ENCODE results near the gene CCL4L2.
A peak's percentile ranks its signal among the peaks of the same experiment; 100 is the strongest.
"Not testable (repeated sequence)": the region's sequence is repeated elsewhere in the genome, so short reads cannot be mapped to it uniquely, and the experiment has no call there.

Gene CCL4L2

GRCh38 chr17:36210439-36211211, at the start of gene CCL4L2:
Gene CCL4L2 (plus strand): TSS chr17:36211063.
- peak; percentile 37 for DNase-seq

- not testable (repeated sequence) for DNase-seq
Measured at GRCh38 chr17:36168836-36169235, 42.0 kb upstream of the CCL4L2 start.

GRCh38 chr17:36176536-36176935, 34.3 kb upstream of the CCL4L2 start, which contains the start of gene TBC1D3B:
Gene TBC1D3B (minus strand): TSS chr17:36176636. CDS start chr17:36175050, 1,586 bp downstream.
- DNase-seq: not testable (repeated sequence)

- not testable (repeated sequence) for DNase-seq
Measured at GRCh38 chr17:36181446-36182175, 29.3 kb upstream of the CCL4L2 start.

GRCh38 chr17:36182176-36183000, 28.5 kb upstream of the CCL4L2 start:
- no peak for DNase-seq

GRCh38 chr17:36183001-36183971, 27.6 kb upstream of the CCL4L2 start:
- DNase-seq: no peak

GRCh38 chr17:36184023-36184765, 26.7 kb upstream of the CCL4L2 start:
- no peak for DNase-seq

GRCh38 chr17:36185416-36185815, 25.4 kb upstream of the CCL4L2 start:
- no peak for DNase-seq

GRCh38 chr17:36186810-36187763, 23.8 kb upstream of the CCL4L2 start:
- DNase-seq: not testable (repeated sequence)

- DNase-seq: not testable (repeated sequence)
Measured at GRCh38 chr17:36187943-36188665, 22.8 kb upstream of the CCL4L2 start.

GRCh38 chr17:36188891-36189306, 22.0 kb upstream of the CCL4L2 start:
- DNase-seq: peak; percentile 100

- DNase-seq: not testable (repeated sequence)
Measured at GRCh38 chr17:36189993-36190392, 20.9 kb upstream of the CCL4L2 start.

GRCh38 chr17:36190549-36191330, 20.1 kb upstream of the CCL4L2 start:
- not testable (repeated sequence) for DNase-seq

- DNase-seq: no peak
Measured at GRCh38 chr17:36193216-36193775, 17.6 kb upstream of the CCL4L2 start.

- DNase-seq: not testable (repeated sequence)
Measured at GRCh38 chr17:36194147-36194831, 16.6 kb upstream of the CCL4L2 start.

- DNase-seq: not testable (repeated sequence)
Measured at GRCh38 chr17:36194832-36195433, 15.9 kb upstream of the CCL4L2 start.
